ENCODE measurements around the gene MSANTD2. TPM values are rescaled to one million over a fixed set of nuclear protein-coding genes. Genes with fewer than 3 reads are reported as not detected.
"Not testable (repeated sequence)": the region's sequence is repeated elsewhere in the genome, so short reads cannot be mapped to it uniquely, and the experiment has no call there.

MSANTD2 gene
- polyA plus RNA-seq, 2 of the 4 experiments (the other 2 are of a cell fraction) = 5.6 to 6.4 TPM

- no peaks in the 10 kb centered on the region for H3K4me1 ChIP-seq
- POLR2A ChIA-PET = no interaction called here
These were observed 20.6 kb downstream of the MSANTD2 start for GRCh38 chr11:124779568-124779967.

GRCh38 chr11:124778281-124778680 is 21.9 kb downstream of the MSANTD2 start:
- Histone ChIP-seq H3K4me3 (no peak overlapping the region), H3K9me3 (no peaks in the 10 kb centered on the region), H3K4me2 (no peak overlapping the region), H3K27ac (no peak overlapping the region), H3K4me1 (no peaks in the 10 kb centered on the region)
- TF ChIP-seq CTCF (IDR thresholded peaks at IDR 0.05) (0 out of 3 replicates have a peak, but pooled peaks have one; percentile 10), USF2 (IDR thresholded peaks at IDR 0.05) (no peak)
- ChIA-PET POLR2A (no interaction called here), CTCF (interaction anchor here (0.8 to 2.9 kb wide), 10 partner anchors 12 to 131 kb away, joined by 3 to 13 read pairs (median 4); partner anchors contain the start of gene ESAM)
- FAIRE-seq (no peak), ATAC-seq (peak; percentile 50 to 60; a peak in 2 of 6 replicates), DNase-seq (ENCODE audit: low read depth in 1 of 2, low spot score in 1 of 2) (peak; percentile 21 to 25)
- WGBS (ENCODE audit: missing lambda C conversion rate) = 59% methylated on average over 2 of the region's 2 CpGs

More at GRCh38 chr11:124779568-124779967, 20.6 kb downstream of the MSANTD2 start:
- no peak for TF ChIP-seq RAD21 (conservative IDR thresholded peaks at IDR 0.05 in 1 of 2, IDR thresholded peaks at IDR 0.05 in 1 of 2)
- no peak for TF ChIP-seq CEBPB (IDR thresholded peaks at IDR 0.05)
- TF ChIP-seq, protein P1, sequence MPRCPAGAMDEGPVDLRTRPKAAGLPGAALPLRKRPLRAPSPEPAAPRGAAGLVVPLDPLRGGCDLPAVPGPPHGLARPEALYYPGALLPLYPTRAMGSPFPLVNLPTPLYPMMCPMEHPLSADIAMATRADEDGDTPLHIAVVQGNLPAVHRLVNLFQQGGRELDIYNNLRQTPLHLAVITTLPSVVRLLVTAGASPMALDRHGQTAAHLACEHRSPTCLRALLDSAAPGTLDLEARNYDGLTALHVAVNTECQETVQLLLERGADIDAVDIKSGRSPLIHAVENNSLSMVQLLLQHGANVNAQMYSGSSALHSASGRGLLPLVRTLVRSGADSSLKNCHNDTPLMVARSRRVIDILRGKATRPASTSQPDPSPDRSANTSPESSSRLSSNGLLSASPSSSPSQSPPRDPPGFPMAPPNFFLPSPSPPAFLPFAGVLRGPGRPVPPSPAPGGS (IDR thresholded peaks at IDR 0.05) = no peak
- no peak for TF ChIP-seq EHF (CRISPR knock-in tag; IDR thresholded peaks at IDR 0.05)
- no peak for TF ChIP-seq TP53 (CRISPR knock-in tag; IDR thresholded peaks at IDR 0.05)
- no peak for TF ChIP-seq JUN (IDR thresholded peaks at IDR 0.05)
- ATAC-seq (no peak), FAIRE-seq (no peak), DNase-seq (ENCODE audit: low read depth in 1 of 2, low spot score in 1 of 2) (no peak)
- Histone ChIP-seq H3K4me2 (no peak overlapping the region), H3K4me3 (no peak overlapping the region), H3K9me3 (no peaks in the 10 kb centered on the region), H3K27ac (no peak overlapping the region)
- CTCF ChIA-PET = interaction anchor here (1.3 to 2.9 kb wide), 4 partner anchors 14 to 127 kb away, joined by 3 to 13 read pairs (median 10); partner anchors contain the start of gene ESAM
- 83% methylated on average over 1 of the region's 1 CpG for whole genome bisulfite sequencing (ENCODE audit: missing lambda C conversion rate)

- TF ChIP-seq, protein P1 (IDR thresholded peaks at IDR 0.05) = no peak
- TF ChIP-seq ATOH8 (CRISPR knock-in tag; IDR thresholded peaks at IDR 0.05; ENCODE audit: low read depth) (no peak), RAD21 (conservative IDR thresholded peaks at IDR 0.05 in 1 of 2, IDR thresholded peaks at IDR 0.05 in 1 of 2) (no peak), RFX5 (IDR thresholded peaks at IDR 0.05) (no peak)
- ATAC-seq (no peak), DNase-seq (ENCODE audit: low read depth in 1 of 2, low spot score in 1 of 2) (no peak), FAIRE-seq (no peak)
- Histone ChIP-seq H3K27ac (no peak overlapping the region), H3K9me3 (no peaks in the 10 kb centered on the region), H3K4me2 (no peak overlapping the region), H3K4me1 (no peaks in the 10 kb centered on the region), H3K4me3 (no peak overlapping the region)
- CTCF ChIA-PET = interaction anchor here (1.7 kb wide), 1 partner anchor 10 kb away, joined by 6 read pairs; no protein-coding TSS in a partner anchor
- POLR2A ChIA-PET = no interaction called here
- 95% methylated on average over 7 of the region's 7 CpGs for WGBS (ENCODE audit: missing lambda C conversion rate)
These were observed 23.2 kb downstream of the MSANTD2 start for GRCh38 chr11:124776865-124777645.

GRCh38 chr11:124770959-124771358 is 29.2 kb downstream of the MSANTD2 start:
- DNase-seq (ENCODE audit: low read depth in 1 of 2, low spot score in 1 of 2); H3K4me3 ChIP-seq; FAIRE-seq; ATAC-seq; H3K9me3 ChIP-seq; POLR2A ChIA-PET: not testable (repeated sequence)
- H3K27ac ChIP-seq = peak overlapping the region; percentile 75 to 85
- 70% methylated on average over 6 of the region's 6 CpGs for WGBS (ENCODE audit: missing lambda C conversion rate)
- H3K4me1 ChIP-seq = peaks cover 59% of the 10 kb centered on the region
- CTCF ChIA-PET = interaction anchor here (1.0 kb wide), 1 partner anchor 16 kb away, joined by 3 read pairs; no protein-coding TSS in a partner anchor
- H3K4me2 ChIP-seq = peak overlapping the region; percentile 64; the same call in 2 of the 3 replicates
